Endothelial cell of umbilical vein (primary cell): ENCODE results near the gene CACNA1C. TPM values are rescaled to one million over a fixed set of nuclear protein-coding genes. Genes with fewer than 3 reads are reported as not detected.

Experiments
- BruUV-seq: library from RNA; stranded (reverse); fragments of 400-500 nt; replicated peaks from 2 replicates; lab custom pipeline; 2021; lab: Mats Ljungman, UMichigan
- CTCF ChIA-PET: fragments of 300-600, 350-600 bp; sonication (Branson Sonifier 250); formaldehyde crosslinking; loops from one replicate; lab custom pipeline; 2021; ENCODE audit warnings: antibody characterized with exemption, inconsistent platforms; lab: Charles Lee
- POLR2A ChIA-PET: fragments of 300-600, 350-600 bp; sonication (Branson Sonifier 250); formaldehyde crosslinking; loops from one replicate; lab custom pipeline; 2021; ENCODE audit warnings: antibody characterized with exemption, inconsistent platforms; lab: Charles Lee
- DNase-seq: peaks from one replicate; pipeline ENCODE4 v3.0.0-alpha.2; 2011; ENCODE audit warnings: low read depth, low spot score
- FAIRE-seq: peaks from 2 replicates; lab custom pipeline; 2011; peaks lifted over from hg19 to GRCh38; lab: Jason Lieb, UNC
- H2AFZ ChIP-seq: 2 replicates; pipeline ENCODE4 v1.6.0; 2012; ENCODE audit warnings: low read depth, low read length, control low read depth, inconsistent platforms
- H3K27ac ChIP-seq: 2 replicates; pipeline ENCODE4 v1.5.1; 2011; ENCODE audit warnings: low read depth, mild to moderate bottlenecking, control low read depth, low read length, moderate library complexity; ENCODE audit not compliant: insufficient read depth
- H3K27me3 ChIP-seq, 2 experiments: 2 replicates each; pipeline versions ENCODE4 v1.6.0 to v1.6.1; 2011; ENCODE audit warnings: low read length in 2 of 2, mixed read lengths in 1 of 2; ENCODE audit not compliant: control insufficient read depth in 2 of 2, insufficient read depth in 2 of 2
- H3K36me3 ChIP-seq, 2 experiments: 2 replicates in 1 of 2; 3 replicates in 1 of 2; pipeline ENCODE4 v1.5.1; 2011; ENCODE audit warnings: low read length in 2 of 2, mild to moderate bottlenecking in 1 of 2, moderate library complexity in 1 of 2; ENCODE audit not compliant: control insufficient read depth in 2 of 2, insufficient read depth in 2 of 2; ENCODE audit errors: extremely low read depth in 1 of 2
- H3K4me1 ChIP-seq: 3 replicates; pipeline ENCODE4 v1.5.1; 2011; ENCODE audit warnings: mild to moderate bottlenecking, low read length; ENCODE audit not compliant: control insufficient read depth, insufficient read depth; ENCODE audit errors: extremely low read depth
- H3K4me2 ChIP-seq: 2 replicates; pipeline ENCODE4 v1.6.1; 2011; ENCODE audit warnings: low read length, control low read depth, mixed read lengths; ENCODE audit not compliant: insufficient read depth
- H3K4me3 ChIP-seq, 3 experiments: fragments of 200-600 bp in 1 of 3; sonication (generic), shearing (Covaris generic) in 1 of 3; replicated peaks in 1 of 3; 2 replicates each; pipeline ENCODE4 v1.5.1; 2011 to 2016; ENCODE audit warnings: control low read depth in 3 of 3, low read length in 3 of 3, mild to moderate bottlenecking in 2 of 3, inconsistent platforms in 1 of 3, low read depth in 1 of 3, moderate library complexity in 1 of 3; ENCODE audit not compliant: insufficient read depth in 1 of 3
- H3K79me2 ChIP-seq: 2 replicates; pipeline ENCODE4 v1.6.0; 2012; ENCODE audit warnings: low read length, inconsistent platforms; ENCODE audit not compliant: control insufficient read depth, insufficient read depth
- H3K9ac ChIP-seq: replicated peaks from 2 replicates; pipeline ENCODE3; 2011; ENCODE audit warnings: low read length, control low read depth; ENCODE audit not compliant: insufficient read depth; ENCODE audit errors: extremely low read depth
- H3K9me1 ChIP-seq: replicated peaks from 3 replicates; pipeline ENCODE4 v1.6.0; 2011; ENCODE audit warnings: mild to moderate bottlenecking, low read length; ENCODE audit not compliant: control insufficient read depth, insufficient read depth; ENCODE audit errors: extremely low read depth
- H3K9me3 ChIP-seq: replicated peaks from 2 replicates; pipeline ENCODE4 v1.5.1; 2012; ENCODE audit warnings: low read length, inconsistent platforms; ENCODE audit not compliant: control insufficient read depth, insufficient read depth
- H4K20me1 ChIP-seq: replicated peaks from 2 replicates; pipeline ENCODE3; 2011; ENCODE audit warnings: mild to moderate bottlenecking, low read length; ENCODE audit not compliant: control insufficient read depth, insufficient read depth; ENCODE audit errors: extremely low read depth
- EZH2 ChIP-seq: IDR thresholded peaks from 2 replicates; pipeline ENCODE4 v1.6.1; 2012; ENCODE audit warnings: borderline replicate concordance, low read depth, mild to moderate bottlenecking, moderate library complexity, low read length, inconsistent platforms; ENCODE audit not compliant: severe bottlenecking
- FOS ChIP-seq: IDR thresholded peaks from 2 replicates; pipeline ENCODE4 v1.6.1; 2011; ENCODE audit warnings: mild to moderate bottlenecking, low read length, moderate library complexity, borderline replicate concordance; ENCODE audit not compliant: insufficient read depth
- GATA2 ChIP-seq: IDR thresholded peaks from 2 replicates; pipeline ENCODE4 v1.7.0; 2011; ENCODE audit warnings: low read depth, mild to moderate bottlenecking, moderate library complexity, mixed read lengths, low read length; ENCODE audit not compliant: insufficient read length, insufficient read depth
- JUN ChIP-seq: IDR thresholded peaks from 2 replicates; pipeline ENCODE4 v1.6.1; 2011; ENCODE audit warnings: borderline replicate concordance, low read depth; ENCODE audit not compliant: insufficient read length, insufficient read depth
- MYC ChIP-seq: IDR thresholded peaks from one replicate; pipeline ENCODE4 v1.6.1; 2011; ENCODE audit warnings: mild to moderate bottlenecking, low read depth, low read length
- POLR2A ChIP-seq: IDR thresholded peaks from 2 replicates; pipeline ENCODE4 v1.6.1; 2012; ENCODE audit warnings: low read depth, mild to moderate bottlenecking, control low read depth, low read length
- POLR2AphosphoS5 ChIP-seq: IDR thresholded peaks from 2 replicates; pipeline ENCODE4 v1.6.1; 2012; ENCODE audit warnings: low read depth, mild to moderate bottlenecking, control low read depth, low read length, moderate library complexity; ENCODE audit not compliant: insufficient read depth
- dilution Hi-C: fragments of 300-500 bp; cut with MboI; formaldehyde crosslinking; loops from one replicate; pipeline ENCODE4 v1.15.0; 2019; ENCODE audit warnings: low sequenced_read_pairs; ENCODE audit not compliant: extremely low pct_ligation_motif_present
- intact Hi-C: fragments of 100-400 bp; cut with micrococcal nuclease; formaldehyde crosslinking; loops from one replicate; pipeline ENCODE4 v1.10.0; 2022
- polyA plus RNA-seq, 4 experiments: library from polyadenylated mRNA; depleted of rRNA in 3 of 4; stranded (reverse) in 3 of 4; unstranded in 1 of 4; fragments of >200 nt; gene quantifications; 2 replicates each; pipeline versions ENCODE4 v1.2.1 to v1.2.3, GENCODE V29; 2011 to 2012; ENCODE audit warnings: missing spikeins in 1 of 4
- total RNA-seq: library from RNA; stranded (reverse); gene quantifications from 2 replicates; pipeline ENCODE4 v1.2.3, GENCODE V29; 2021
- TF ChIP-seq, protein P1 (sequence below), 2 donors: IDR thresholded peaks; 1 replicate in 1 of 2; 2 replicates in 1 of 2; pipeline ENCODE4 v1.5.1; 2011; ENCODE audit warnings: low read length in 2 of 2, mild to moderate bottlenecking in 2 of 2, moderate library complexity in 2 of 2, control low read depth in 1 of 2, inconsistent platforms in 1 of 2, low read depth in 1 of 2; ENCODE audit not compliant: insufficient read depth in 1 of 2; ENCODE audit errors: extremely low read depth in 1 of 2
- TF ChIP-seq, protein P2 (sequence below): IDR thresholded peaks from 2 replicates; pipeline ENCODE4 v1.6.1; 2011; ENCODE audit not compliant: insufficient read depth, insufficient read length

CACNA1C gene
- total and polyA plus RNA-seq, 2 donors (not counting 3 experiments of a cell fraction or from before 2014, with no cell fraction given), result not detected

DNA sequence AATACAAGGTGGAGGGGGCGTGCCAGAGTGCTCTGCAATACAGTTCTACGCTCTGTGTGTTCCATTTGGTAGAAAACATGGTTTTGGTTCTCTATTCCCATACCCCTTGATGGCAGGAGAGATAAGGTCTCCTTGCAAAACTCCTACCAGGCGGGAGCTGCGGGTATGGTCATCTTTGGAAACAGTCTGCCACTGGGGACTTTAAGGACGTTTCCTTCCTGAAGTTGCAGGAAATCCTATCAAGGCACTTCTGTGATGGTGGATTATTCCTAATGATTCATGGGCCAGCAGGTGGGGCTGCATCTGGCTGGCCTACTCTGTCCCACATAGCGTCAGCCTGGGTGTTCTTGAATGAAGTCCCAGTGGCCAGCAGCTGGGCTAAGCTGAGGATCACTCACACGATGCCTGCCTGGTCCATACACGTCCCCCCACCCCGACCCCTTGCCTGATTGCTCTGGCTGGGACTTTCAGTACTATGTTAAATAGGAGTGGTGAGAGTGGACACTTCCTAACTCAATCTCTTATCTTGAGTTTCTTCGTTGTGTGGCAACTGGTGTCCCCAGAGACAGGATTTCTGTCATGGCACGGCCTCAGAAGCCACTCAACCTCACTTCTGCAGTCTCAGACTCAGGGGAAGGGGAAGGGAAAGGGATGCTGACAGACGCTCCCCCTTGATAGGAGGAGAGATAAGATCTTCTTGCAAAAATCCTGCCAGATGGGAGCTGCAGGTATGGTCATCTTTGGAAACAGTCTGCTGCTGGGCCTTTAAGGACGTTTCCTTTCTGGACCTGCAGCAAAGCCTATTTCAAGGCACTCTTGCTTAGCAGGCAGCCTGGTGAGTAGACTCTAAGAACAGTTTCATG is 680.9 kb downstream of the CACNA1C start:
- Histone ChIP-seq H3K4me1 (no peaks in the 10 kb centered on the region), H3K4me3 (no peak overlapping the region), H3K4me2 (no peak overlapping the region), H3K27me3 (no peaks in the 10 kb centered on the region), H2AFZ (no peak overlapping the region), H3K36me3 (no peaks in the 10 kb centered on the region), H3K27ac (no peak overlapping the region), H3K9ac (no peak overlapping the region), H3K9me1 (no peaks in the 10 kb centered on the region), H3K79me2 (no peaks in the 10 kb centered on the region), H4K20me1 (no peaks in the 10 kb centered on the region), H3K9me3 (no peaks in the 10 kb centered on the region)
- CTCF ChIA-PET, result interaction anchor here (2.4 kb wide), 1 partner anchor 51 kb away, joined by 6 read pairs; no protein-coding TSS in a partner anchor
- no TSS peak for BruUV-seq
- TF ChIP-seq POLR2A (no peak), JUN (no peak), MYC (no peak), POLR2AphosphoS5 (no peak), FOS (no peak), GATA2 (no peak), EZH2 (no peak)
- TF ChIP-seq, protein P1, sequence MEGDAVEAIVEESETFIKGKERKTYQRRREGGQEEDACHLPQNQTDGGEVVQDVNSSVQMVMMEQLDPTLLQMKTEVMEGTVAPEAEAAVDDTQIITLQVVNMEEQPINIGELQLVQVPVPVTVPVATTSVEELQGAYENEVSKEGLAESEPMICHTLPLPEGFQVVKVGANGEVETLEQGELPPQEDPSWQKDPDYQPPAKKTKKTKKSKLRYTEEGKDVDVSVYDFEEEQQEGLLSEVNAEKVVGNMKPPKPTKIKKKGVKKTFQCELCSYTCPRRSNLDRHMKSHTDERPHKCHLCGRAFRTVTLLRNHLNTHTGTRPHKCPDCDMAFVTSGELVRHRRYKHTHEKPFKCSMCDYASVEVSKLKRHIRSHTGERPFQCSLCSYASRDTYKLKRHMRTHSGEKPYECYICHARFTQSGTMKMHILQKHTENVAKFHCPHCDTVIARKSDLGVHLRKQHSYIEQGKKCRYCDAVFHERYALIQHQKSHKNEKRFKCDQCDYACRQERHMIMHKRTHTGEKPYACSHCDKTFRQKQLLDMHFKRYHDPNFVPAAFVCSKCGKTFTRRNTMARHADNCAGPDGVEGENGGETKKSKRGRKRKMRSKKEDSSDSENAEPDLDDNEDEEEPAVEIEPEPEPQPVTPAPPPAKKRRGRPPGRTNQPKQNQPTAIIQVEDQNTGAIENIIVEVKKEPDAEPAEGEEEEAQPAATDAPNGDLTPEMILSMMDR (IDR thresholded peaks at IDR 0.05; ENCODE audit: extremely low read depth in 1 of 2, insufficient read depth in 1 of 2, low read depth in 1 of 2, low read length in 2 of 2), result no peak
- TF ChIP-seq, protein P2, sequence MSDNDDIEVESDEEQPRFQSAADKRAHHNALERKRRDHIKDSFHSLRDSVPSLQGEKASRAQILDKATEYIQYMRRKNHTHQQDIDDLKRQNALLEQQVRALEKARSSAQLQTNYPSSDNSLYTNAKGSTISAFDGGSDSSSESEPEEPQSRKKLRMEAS, result no peak
- no peak for FAIRE-seq
- POLR2A ChIA-PET, result no interaction called here
- dilution Hi-C loops (no loop called here), intact Hi-C loops (no loop called here)
- DNase-seq, result no peak
